ENCODE results near the gene SCUBE2.

GRCh38 chr11:9096427-9096826, 5.0 kb upstream of the SCUBE2 start:
- TF ChIP-seq POLR2A (IDR thresholded peaks at IDR 0.05; ENCODE audit: low read length) (no peak), CTCF (IDR thresholded peaks at IDR 0.05) (no peak), EP300 (IDR thresholded peaks at IDR 0.05) (no peak), ESRRA (IDR thresholded peaks at IDR 0.05; ENCODE audit: borderline replicate concordance, low read length) (no peak), JUNB (IDR thresholded peaks at IDR 0.05) (no peak), ZFP36 (IDR thresholded peaks at IDR 0.05; ENCODE audit: borderline replicate concordance, partially characterized antibody) (no peak), MAFK (IDR thresholded peaks at IDR 0.05; ENCODE audit: partially characterized antibody) (no peak), JUN (IDR thresholded peaks at IDR 0.05) (no peak), CEBPB (IDR thresholded peaks at IDR 0.05) (no peak)
- TF ChIP-seq, protein P1, sequence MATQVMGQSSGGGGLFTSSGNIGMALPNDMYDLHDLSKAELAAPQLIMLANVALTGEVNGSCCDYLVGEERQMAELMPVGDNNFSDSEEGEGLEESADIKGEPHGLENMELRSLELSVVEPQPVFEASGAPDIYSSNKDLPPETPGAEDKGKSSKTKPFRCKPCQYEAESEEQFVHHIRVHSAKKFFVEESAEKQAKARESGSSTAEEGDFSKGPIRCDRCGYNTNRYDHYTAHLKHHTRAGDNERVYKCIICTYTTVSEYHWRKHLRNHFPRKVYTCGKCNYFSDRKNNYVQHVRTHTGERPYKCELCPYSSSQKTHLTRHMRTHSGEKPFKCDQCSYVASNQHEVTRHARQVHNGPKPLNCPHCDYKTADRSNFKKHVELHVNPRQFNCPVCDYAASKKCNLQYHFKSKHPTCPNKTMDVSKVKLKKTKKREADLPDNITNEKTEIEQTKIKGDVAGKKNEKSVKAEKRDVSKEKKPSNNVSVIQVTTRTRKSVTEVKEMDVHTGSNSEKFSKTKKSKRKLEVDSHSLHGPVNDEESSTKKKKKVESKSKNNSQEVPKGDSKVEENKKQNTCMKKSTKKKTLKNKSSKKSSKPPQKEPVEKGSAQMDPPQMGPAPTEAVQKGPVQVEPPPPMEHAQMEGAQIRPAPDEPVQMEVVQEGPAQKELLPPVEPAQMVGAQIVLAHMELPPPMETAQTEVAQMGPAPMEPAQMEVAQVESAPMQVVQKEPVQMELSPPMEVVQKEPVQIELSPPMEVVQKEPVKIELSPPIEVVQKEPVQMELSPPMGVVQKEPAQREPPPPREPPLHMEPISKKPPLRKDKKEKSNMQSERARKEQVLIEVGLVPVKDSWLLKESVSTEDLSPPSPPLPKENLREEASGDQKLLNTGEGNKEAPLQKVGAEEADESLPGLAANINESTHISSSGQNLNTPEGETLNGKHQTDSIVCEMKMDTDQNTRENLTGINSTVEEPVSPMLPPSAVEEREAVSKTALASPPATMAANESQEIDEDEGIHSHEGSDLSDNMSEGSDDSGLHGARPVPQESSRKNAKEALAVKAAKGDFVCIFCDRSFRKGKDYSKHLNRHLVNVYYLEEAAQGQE (IDR thresholded peaks at IDR 0.05), result no peak
- TF ChIP-seq, protein P2, sequence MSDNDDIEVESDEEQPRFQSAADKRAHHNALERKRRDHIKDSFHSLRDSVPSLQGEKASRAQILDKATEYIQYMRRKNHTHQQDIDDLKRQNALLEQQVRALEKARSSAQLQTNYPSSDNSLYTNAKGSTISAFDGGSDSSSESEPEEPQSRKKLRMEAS (IDR thresholded peaks at IDR 0.05), result no peak
- TF ChIP-seq, protein P3, sequence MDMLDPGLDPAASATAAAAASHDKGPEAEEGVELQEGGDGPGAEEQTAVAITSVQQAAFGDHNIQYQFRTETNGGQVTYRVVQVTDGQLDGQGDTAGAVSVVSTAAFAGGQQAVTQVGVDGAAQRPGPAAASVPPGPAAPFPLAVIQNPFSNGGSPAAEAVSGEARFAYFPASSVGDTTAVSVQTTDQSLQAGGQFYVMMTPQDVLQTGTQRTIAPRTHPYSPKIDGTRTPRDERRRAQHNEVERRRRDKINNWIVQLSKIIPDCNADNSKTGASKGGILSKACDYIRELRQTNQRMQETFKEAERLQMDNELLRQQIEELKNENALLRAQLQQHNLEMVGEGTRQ (IDR thresholded peaks at IDR 0.05), result no peak

Measured in A549 (cell line).